ENCODE results near the gene GSPT1.

GSPT1 gene

GRCh38 chr16:11913425-11914079 lies 2.2 kb downstream of the GSPT1 start:
- no peak for DNase-seq (ENCODE audit: low read depth)

GRCh38 chr16:11909653-11910545 lies 5.9 kb downstream of the GSPT1 start:
- DNase-seq (ENCODE audit: low read depth), result no peak

DNA sequence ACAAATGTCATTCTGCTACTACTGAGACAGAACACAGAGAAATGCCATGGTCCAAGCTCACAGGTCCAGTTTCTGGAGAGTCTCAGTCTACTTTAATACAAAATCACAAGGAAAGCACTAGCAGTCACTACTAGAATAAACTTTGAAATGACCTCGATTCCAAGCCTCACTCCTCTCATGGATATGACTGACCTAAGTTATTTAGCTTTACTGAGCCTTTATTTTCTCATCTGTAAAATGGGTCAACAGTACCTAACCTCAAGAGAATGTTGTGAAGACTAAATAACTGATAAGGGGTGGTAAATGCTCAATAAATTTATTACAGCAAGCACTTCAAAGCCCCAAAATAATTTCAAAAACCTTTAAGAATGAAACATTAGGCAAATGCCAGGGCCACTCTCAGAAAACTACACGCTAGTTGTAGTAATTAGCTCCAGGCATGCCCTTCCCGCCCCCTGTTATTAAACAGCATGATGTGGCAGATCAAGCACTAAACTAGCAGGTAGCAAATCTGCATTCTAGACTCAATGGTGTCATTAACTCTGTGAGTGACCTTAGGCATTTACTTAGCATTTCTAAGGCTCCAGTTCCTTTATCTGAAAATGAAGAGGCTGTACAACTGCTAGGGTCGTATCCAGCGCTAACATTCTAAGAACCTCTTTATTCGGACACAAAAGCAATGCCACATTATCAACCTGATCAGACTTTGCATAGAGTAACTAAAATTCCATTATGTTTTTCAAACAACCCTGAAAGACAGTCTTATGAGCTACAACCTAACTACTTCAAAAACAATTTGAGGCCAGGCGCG lies 8.4 kb downstream of the GSPT1 start:
- DNase-seq (ENCODE audit: low read depth), result no peak

DNA sequence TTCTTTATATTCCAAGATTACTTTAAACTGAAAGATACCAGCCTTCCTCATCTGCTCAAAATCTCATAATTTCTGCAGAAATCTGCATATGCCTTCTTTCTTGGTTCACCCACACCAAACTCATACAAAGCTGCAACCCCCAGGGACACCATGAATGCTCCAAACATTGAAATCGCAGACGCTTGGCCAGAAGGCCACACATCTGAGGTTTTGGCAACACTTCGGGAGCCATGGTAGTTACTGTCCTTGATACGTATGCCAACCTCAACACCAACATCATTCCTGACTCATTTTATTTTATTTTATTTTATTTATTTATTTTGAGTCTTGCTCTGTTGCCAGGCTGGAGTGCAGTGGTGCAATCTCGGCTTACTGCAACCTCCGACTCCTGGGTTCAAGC lies 11.8 kb downstream of the GSPT1 start:
- DNase-seq (ENCODE audit: low read depth), result no peak

- DNase-seq (ENCODE audit: low read depth), result no peak
These were observed 14.7 kb downstream of the GSPT1 start for GRCh38 chr16:11901091-11901490.

GRCh38 chr16:11896486-11897176 lies 19.1 kb downstream of the GSPT1 start:
- DNase-seq (ENCODE audit: low read depth), result no peak

GRCh38 chr16:11893571-11893970 lies 22.2 kb downstream of the GSPT1 start:
- no peak for DNase-seq (ENCODE audit: low read depth)

- DNase-seq (ENCODE audit: low read depth), result no peak
These were observed 23.0 kb downstream of the GSPT1 start for GRCh38 chr16:11892761-11893160.

DNA sequence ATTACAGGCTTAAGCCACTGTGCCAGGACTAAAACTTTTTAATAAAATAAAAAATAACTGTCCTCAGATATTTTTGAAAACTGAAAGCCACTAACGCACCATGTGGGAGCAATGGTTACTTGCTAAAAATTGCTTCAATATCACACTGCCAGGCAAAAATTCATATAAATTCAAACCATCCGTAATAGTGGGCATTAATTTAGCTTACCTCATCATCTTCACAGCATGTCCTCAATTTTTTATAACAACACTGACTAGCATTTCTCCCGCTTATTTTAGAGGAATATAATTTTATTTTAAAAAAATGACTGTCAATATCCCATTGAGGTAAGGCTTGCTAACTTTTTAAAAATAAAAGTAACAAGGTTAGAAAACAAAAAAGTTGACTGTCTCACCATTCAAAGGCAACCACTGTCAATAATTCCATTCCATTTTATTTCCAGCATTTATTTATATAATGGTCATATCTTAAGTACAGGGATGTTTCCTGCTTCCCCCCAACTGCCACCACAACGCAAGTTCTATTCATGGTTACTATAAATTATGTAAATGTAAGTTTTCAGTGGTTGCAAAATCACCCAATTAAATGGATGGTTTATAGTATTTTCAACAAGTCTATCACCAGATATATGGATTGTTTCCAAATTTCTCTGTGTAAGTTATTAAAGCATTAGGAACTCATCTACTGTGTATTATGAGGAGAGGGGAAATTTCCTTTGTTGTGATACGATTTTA lies 25.4 kb downstream of the GSPT1 start:
- no peak for DNase-seq (ENCODE audit: low read depth)

- no peak for DNase-seq (ENCODE audit: low read depth)
These were observed 28.9 kb downstream of the GSPT1 start for GRCh38 chr16:11886881-11887280.

- DNase-seq (ENCODE audit: low read depth), result no peak
These were observed 31.7 kb downstream of the GSPT1 start for GRCh38 chr16:11884035-11884434.

DNA sequence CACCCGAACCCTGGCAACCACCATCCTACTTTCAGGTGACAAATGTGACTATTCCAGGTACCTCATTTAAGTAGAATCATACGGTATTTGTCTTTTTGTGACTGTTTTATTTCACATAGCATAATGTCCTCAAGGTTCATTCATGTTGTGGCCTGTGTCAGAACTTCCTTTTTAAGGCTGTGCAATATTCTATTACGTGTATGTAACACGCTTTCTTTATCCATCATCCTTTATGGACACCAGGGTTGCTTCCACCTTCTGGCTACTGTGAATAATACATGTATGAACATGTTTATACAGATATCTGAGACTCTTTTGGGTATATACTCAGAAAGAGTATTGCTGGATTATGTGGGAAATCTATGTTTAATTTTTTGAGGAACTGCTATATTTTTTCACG lies 35.7 kb downstream of the GSPT1 start:
- DNase-seq (ENCODE audit: low read depth), result no peak

DNA sequence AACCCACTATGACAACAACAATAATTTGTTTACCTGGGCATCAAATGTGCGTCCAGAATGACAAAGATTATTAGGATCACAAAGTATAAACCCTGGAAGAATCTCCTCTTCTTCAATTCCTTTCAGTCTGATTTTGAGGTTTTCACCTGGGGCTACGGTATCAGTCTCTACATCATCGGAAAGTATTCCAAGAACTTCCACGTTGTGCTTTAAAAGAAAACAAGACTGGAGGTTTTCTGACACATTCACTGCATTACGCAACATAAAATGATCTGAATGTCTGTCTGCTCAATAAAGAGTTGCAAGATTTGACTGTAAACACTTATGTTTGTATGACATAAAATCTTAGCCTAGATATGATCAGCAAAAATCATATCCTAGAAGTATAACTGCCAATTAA lies 38.4 kb downstream of the GSPT1 start:
- DNase-seq (ENCODE audit: low read depth), result no peak

GRCh38 chr16:11876306-11876705 lies 39.5 kb downstream of the GSPT1 start:
- DNase-seq (ENCODE audit: low read depth), result no peak

GRCh38 chr16:11875721-11876120 lies 40.0 kb downstream of the GSPT1 start:
- no peak for DNase-seq (ENCODE audit: low read depth)

DNA sequence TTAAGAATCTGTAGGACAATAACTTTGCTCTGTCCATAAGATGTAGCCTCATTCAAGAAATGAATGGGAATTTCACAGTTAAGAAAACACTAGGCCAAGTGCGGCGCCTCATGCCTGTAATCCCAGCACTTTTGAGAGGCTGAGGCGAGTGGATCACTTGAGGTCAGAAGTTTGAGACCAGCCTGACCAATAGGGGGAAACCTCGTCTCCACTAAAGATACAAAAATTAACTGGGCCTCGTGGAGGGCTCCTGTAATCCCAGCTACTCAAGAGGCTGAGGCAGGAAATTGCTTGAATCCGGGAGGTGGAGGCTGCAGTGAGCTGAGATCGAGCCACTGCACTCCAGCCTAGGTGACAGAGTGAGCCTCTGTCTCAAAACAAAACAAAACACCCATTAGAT lies 44.6 kb downstream of the GSPT1 start:
- no peak for DNase-seq (ENCODE audit: low read depth)

DNA sequence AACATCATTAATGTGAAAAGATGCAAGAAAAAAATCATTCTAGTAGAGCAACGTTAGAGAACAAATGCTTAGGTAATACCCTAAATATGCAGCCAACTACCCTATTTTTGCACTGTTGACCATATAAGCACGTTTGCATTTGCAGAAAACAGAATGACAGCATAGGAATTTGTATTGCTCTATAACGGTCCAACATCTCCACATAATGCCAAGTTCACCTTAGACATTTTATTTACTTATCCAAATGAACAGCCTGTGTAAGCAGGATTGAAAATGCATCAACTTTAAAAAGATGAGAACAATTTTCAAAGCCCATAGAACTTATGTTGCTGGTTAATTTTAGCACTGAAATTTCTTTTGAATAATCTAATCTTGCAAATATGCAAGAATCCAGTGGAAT lies 45.4 kb downstream of the GSPT1 start:
- no peak for DNase-seq (ENCODE audit: low read depth)

DNA sequence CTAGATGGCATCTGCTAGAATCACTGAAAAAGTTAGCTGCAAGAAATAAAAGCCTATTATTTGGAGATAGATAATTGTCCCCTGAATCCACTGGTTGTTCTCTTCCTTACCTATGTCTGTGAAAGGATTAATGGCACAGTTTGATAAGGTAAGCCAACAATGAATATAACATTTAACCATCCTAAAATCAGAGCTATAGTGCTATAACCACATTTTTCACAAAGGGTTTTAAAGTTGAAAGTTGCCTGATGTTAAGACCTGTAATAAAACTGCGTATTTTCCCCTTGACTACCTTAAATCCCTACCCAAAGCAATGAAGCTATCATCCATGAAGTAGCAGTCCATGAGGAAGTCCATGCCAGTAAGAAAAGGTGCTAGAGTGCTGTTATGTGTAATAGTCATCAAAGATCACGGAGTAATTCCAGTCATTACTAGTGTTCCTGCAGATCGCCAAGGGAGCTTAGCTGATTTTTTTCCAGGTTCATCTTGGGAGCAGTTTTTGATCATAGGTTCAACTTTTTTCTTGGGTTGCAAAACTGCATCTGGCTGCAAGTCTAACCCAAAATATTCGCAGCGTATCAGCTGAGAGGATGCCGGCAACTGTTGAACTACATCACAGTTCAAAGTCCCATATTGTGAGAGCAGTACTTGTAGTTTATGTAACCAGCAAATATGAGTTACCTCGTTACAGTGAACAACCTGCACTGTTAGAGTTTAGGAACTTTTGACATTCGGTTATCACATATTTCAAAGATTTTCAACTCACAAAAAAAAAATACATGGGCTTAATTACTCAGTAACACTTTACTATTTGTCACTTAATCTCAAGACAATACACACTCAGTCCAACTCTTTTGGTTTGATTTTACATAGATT lies 46.2 kb downstream of the GSPT1 start:
- no peak for DNase-seq (ENCODE audit: low read depth)

DNA sequence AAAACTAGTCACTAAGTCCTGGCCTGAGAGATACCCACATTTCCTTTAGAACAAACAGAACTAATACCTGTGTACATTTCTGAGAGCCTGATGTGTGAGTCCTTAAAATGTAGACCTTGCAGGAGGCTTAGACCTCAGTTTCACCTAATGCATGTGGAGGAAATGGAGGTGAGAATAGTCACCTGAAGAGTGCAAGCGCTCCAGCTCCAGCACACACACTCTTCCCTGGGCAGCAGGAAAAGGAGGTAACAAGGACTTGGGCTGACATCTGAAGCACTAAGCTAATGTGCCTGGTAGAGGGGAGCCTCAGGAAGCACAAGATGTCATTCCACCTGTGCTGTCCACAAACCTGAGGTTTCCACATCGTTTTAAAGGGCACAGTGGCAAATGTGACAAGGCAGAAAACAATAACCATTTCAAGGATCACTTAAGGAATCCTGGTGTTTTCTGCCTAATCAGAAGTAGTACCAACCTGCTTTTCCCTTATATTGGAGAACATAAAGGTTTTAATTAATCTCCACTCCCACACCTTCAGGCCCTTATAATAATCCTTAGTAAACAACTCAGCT lies 47.3 kb downstream of the GSPT1 start:
- no peak for DNase-seq (ENCODE audit: low read depth)

GRCh38 chr16:11862489-11862888 lies 53.3 kb downstream of the GSPT1 start:
- no peak for DNase-seq (ENCODE audit: low read depth)

Data from activated T-cell treated with anti-CD3 and anti-CD28 coated beads for 1 hour (primary cell).